Measurements from ENCODE around the gene C1QTNF4. TPM values are rescaled to one million over a fixed set of nuclear protein-coding genes. Genes with fewer than 3 reads are reported as not detected.

C1QTNF4 gene
- total RNA-seq, 4 donors from 2014 or later: 1.1 to 3.7 (median 1.9) TPM

GRCh38 chr11:47593492-47593933 is 698 bp downstream of the C1QTNF4 start:
- intact Hi-C loops (cut with DNase I): no loop called here
- Histone ChIP-seq H3K36me3 (no peaks in the 10 kb centered on the region), H3K4me3 (replicated peaks in 1 of 3) (peak overlapping the region in 1 of 3 donors; percentile 18), H3K27ac (no peak overlapping the region), H3K9me3 (no peaks in the 10 kb centered on the region), H3K4me1 (peaks cover 14 to 18% of the 10 kb centered on the region in 2 donors), H3K27me3 (peaks cover 5% of the 10 kb centered on the region)
- TF ChIP-seq CTCF (IDR thresholded peaks at IDR 0.05) (no peak), POLR2A (IDR thresholded peaks at IDR 0.05) (no peak)
- WGBS, 2 donors: 16 to 19% methylated on average over 6 of the region's 6 CpGs
- no peak for DNase-seq

- TF ChIP-seq CTCF (IDR thresholded peaks at IDR 0.05) (no peak), POLR2A (IDR thresholded peaks at IDR 0.05) (no peak)
- H3K36me3 ChIP-seq: no peaks in the 10 kb centered on the region
- intact Hi-C loops (cut with DNase I): no loop called here
- no peaks in the 10 kb centered on the region for H3K9me3 ChIP-seq
- WGBS, 2 donors: 73 to 87% methylated on average over 2 of the region's 2 CpGs
- H3K27me3 ChIP-seq: peaks cover 5% of the 10 kb centered on the region
- H3K4me1 ChIP-seq: peaks cover 14 to 18% of the 10 kb centered on the region in 2 donors
- H3K4me3 ChIP-seq (replicated peaks in 1 of 3): no peak overlapping the region
- H3K27ac ChIP-seq: no peak overlapping the region
- DNase-seq: no peak
Measured at GRCh38 chr11:47592970-47593369, 1.2 kb downstream of the C1QTNF4 start.

- Histone ChIP-seq H3K9me3 (no peaks in the 10 kb centered on the region), H3K36me3 (no peaks in the 10 kb centered on the region), H3K4me3 (replicated peaks in 1 of 3) (no peak overlapping the region), H3K27ac (no peak overlapping the region), H3K4me1 (peaks cover 14 to 18% of the 10 kb centered on the region in 2 donors), H3K27me3 (peaks cover 5% of the 10 kb centered on the region)
- intact Hi-C loops (cut with DNase I): no loop called here
- WGBS, 2 donors: 59 to 80% methylated on average over 4 of the region's 4 CpGs
- no peak for DNase-seq
- TF ChIP-seq POLR2A (IDR thresholded peaks at IDR 0.05) (no peak), CTCF (IDR thresholded peaks at IDR 0.05) (no peak)
Measured at GRCh38 chr11:47592251-47592650, 2.0 kb downstream of the C1QTNF4 start.

- intact Hi-C loops (cut with DNase I): no loop called here
- Histone ChIP-seq H3K27me3 (peaks cover 5% of the 10 kb centered on the region), H3K36me3 (no peaks in the 10 kb centered on the region), H3K4me3 (replicated peaks in 1 of 3) (no peak overlapping the region), H3K27ac (no peak overlapping the region), H3K9me3 (no peaks in the 10 kb centered on the region), H3K4me1 (peaks cover 14 to 18% of the 10 kb centered on the region in 2 donors)
- WGBS, 2 donors: 51 to 63% methylated on average over 6 to 7 of the region's 7 CpGs
- no peak for DNase-seq
- TF ChIP-seq POLR2A (IDR thresholded peaks at IDR 0.05) (peak in 1 of 2 donors; percentile 8), CTCF (IDR thresholded peaks at IDR 0.05) (no peak)
Measured at GRCh38 chr11:47591764-47592163, 2.4 kb downstream of the C1QTNF4 start.

GRCh38 chr11:47589977-47590861 is 4.0 kb downstream of the C1QTNF4 start:
- H3K36me3 ChIP-seq: no peaks in the 10 kb centered on the region
- intact Hi-C loops (cut with DNase I): no loop called here
- H3K27ac ChIP-seq: no peak overlapping the region
- DNase-seq: peak in 1 of 2 donors; percentile 10
- TF ChIP-seq POLR2A (IDR thresholded peaks at IDR 0.05) (no peak), CTCF (IDR thresholded peaks at IDR 0.05) (no peak)
- H3K4me3 ChIP-seq (replicated peaks in 1 of 3): no peak overlapping the region
- peaks cover 14 to 15% of the 10 kb centered on the region in 2 donors for H3K4me1 ChIP-seq
- no peaks in the 10 kb centered on the region for H3K9me3 ChIP-seq
- H3K27me3 ChIP-seq: peaks cover 5% of the 10 kb centered on the region
- 61 to 68% methylated on average over 33 to 43 of the region's 122 CpGs for WGBS, 2 donors

Data from thyroid gland (tissue), 4 donors.